GM12878 (cell line): ENCODE results near the gene GOLGA6D. TPM values are rescaled to one million over a fixed set of nuclear protein-coding genes. Genes with fewer than 3 reads are reported as not detected.
"Not testable (repeated sequence)": the region's sequence is repeated elsewhere in the genome, so short reads cannot be mapped to it uniquely, and the experiment has no call there.

Experiments
- ATAC-seq: fragments of 200-7000 bp; cut with Tn5 transposase; 3 replicates; pipeline ENCODE4 v1.9.1; 2020; ENCODE audit warnings: mild to moderate bottlenecking, moderate library complexity
- BruUV-seq: library from RNA; stranded (reverse); fragments of 400-500 nt; replicated peaks from 2 replicates; lab custom pipeline; 2021; lab: Mats Ljungman, UMichigan
- CTCF ChIA-PET: fragments of 300-600 bp; sonication (Branson Sonifier 250); formaldehyde crosslinking; extraction: SDS; loops from one replicate; lab custom pipeline; 2021; ENCODE audit warnings: inconsistent platforms; lab: Yijun Ruan, JAX
- POLR2A ChIA-PET: fragments of 350-600 bp; formaldehyde crosslinking; extraction: SDS; loops from one replicate; lab custom pipeline; 2021; ENCODE audit warnings: inconsistent platforms; lab: Charles Lee
- RAD21 ChIA-PET: fragments of 300-600 bp; sonication (Branson Sonifier 250); formaldehyde crosslinking; loops from one replicate; lab custom pipeline; 2023; ENCODE audit warnings: antibody characterized with exemption; ENCODE audit not compliant: unreplicated experiment; lab: Charles Lee
- SMC1A ChIA-PET: fragments of 300-600 bp; sonication (Branson Sonifier 250); formaldehyde crosslinking; loops from one replicate; lab custom pipeline; 2023; ENCODE audit not compliant: unreplicated experiment, uncharacterized antibody; lab: Charles Lee
- DNase-seq: peaks from one replicate; pipeline ENCODE4 v3.0.0-alpha.2; 2011; ENCODE audit warnings: low read depth, low spot score
- FAIRE-seq: peaks from 3 replicates; lab custom pipeline; 2011; peaks lifted over from hg19 to GRCh38; lab: Jason Lieb, UNC
- H2AFZ ChIP-seq: 2 replicates; pipeline ENCODE4 v1.6.0; 2011; ENCODE audit warnings: low read depth, low read length, control low read depth; ENCODE audit not compliant: control insufficient read depth
- H3K27ac ChIP-seq: 2 replicates; pipeline ENCODE4 v1.5.1; 2011; ENCODE audit warnings: control low read depth; ENCODE audit not compliant: control insufficient read depth, insufficient read depth
- H3K27me3 ChIP-seq, 2 experiments: replicated peaks in 1 of 2; 2 replicates each; pipeline versions ENCODE4 v1.6.0 to v1.6.1; 2011; ENCODE audit warnings: low read length in 1 of 2; ENCODE audit not compliant: control insufficient read depth in 2 of 2, insufficient read depth in 2 of 2
- H3K36me3 ChIP-seq, 2 experiments: 2 replicates each; pipeline ENCODE4 v1.5.1; 2011; ENCODE audit warnings: low read length in 1 of 2; ENCODE audit not compliant: control insufficient read depth in 2 of 2, insufficient read depth in 2 of 2
- H3K4me1 ChIP-seq: 2 replicates; pipeline ENCODE4 v1.6.1; 2011; ENCODE audit warnings: mild to moderate bottlenecking, low read length, moderate library complexity, mixed read lengths; ENCODE audit not compliant: control insufficient read depth, insufficient read depth
- H3K4me2 ChIP-seq: 2 replicates; pipeline ENCODE4 v1.6.0; 2011; ENCODE audit warnings: control low read depth; ENCODE audit not compliant: control insufficient read depth, insufficient read depth
- H3K4me3 ChIP-seq: fragments of 200-600 bp; sonication (generic); 2 replicates; pipeline ENCODE4 v1.5.1; 2016
- H3K79me2 ChIP-seq: 2 replicates; pipeline ENCODE4 v1.6.0; 2011; ENCODE audit warnings: low read length; ENCODE audit not compliant: control insufficient read depth, insufficient read depth
- H3K9ac ChIP-seq: 2 replicates; pipeline ENCODE4 v1.8.0; 2011; ENCODE audit warnings: low read length, control low read depth, mixed read lengths; ENCODE audit not compliant: control insufficient read depth, insufficient read depth
- H3K9me3 ChIP-seq: replicated peaks from 3 replicates; pipeline ENCODE4 v1.5.1; 2011; ENCODE audit warnings: mild to moderate bottlenecking, low read length; ENCODE audit not compliant: control insufficient read depth, insufficient read depth
- H4K20me1 ChIP-seq: 2 replicates; pipeline ENCODE4 v1.6.0; 2011; ENCODE audit not compliant: control insufficient read depth, insufficient read depth
- WGBS: methylation state at CpG from one replicate; pipeline ENCODE4 v1.1.6; 2016; ENCODE audit warnings: low lambda C conversion rate; ENCODE audit not compliant: insufficient replicate concordance, insufficient coverage; ENCODE audit errors: missing lambda C conversion rate; 5-methylcytosine and 5-hydroxymethylcytosine counted together
- in situ Hi-C: fragments of 300-500 bp; cut with MboI; formaldehyde crosslinking; loops from 9 replicates; pipeline ENCODE4 v1.14.3; 2018; ENCODE audit warnings: mixed read lengths
- intact Hi-C: fragments of 100-400 bp; cut with micrococcal nuclease; formaldehyde crosslinking; loops from one replicate; pipeline ENCODE4 v1.14.2; 2022; ENCODE audit not compliant: unreplicated experiment
- polyA plus RNA-seq, 11 experiments: library from polyadenylated mRNA; depleted of rRNA in 4 of 11; unstranded in 6 of 11; stranded (reverse) in 5 of 11; fragments of >200 nt; fragmentation: Nextera tagmentation in 4 of 11; fragmentation: Illumina TruSeq in 1 of 11; extraction: Ambion mirVana in 4 of 11; extraction: Trizol in 1 of 11; gene quantifications; 1 replicate in 1 of 11; 2 replicates in 10 of 11; pipeline versions ENCODE4 v1.2.1 to v1.2.3, GENCODE V29; 2011 to 2016; ENCODE audit warnings: inconsistent platforms in 2 of 11, missing spikeins in 2 of 11, low read depth in 1 of 11
- total RNA-seq, 4 experiments: library from RNA; depleted of rRNA in 3 of 4; stranded (reverse); fragments of >200 nt in 3 of 4; fragmentation: Illumina TruSeq in 1 of 4; extraction: Trizol in 1 of 4; gene quantifications; 2 replicates each; pipeline versions ENCODE4 v1.2.1 to v1.2.3, GENCODE V29; 2013 to 2021

GOLGA6D gene
- total and polyA plus RNA-seq, 10 of the 15 experiments (the other 5 are each of a cell fraction or from before 2014, with no cell fraction given) = not detected

- H3K27me3 ChIP-seq, POLR2A ChIA-PET, BruUV-seq, H3K4me3 ChIP-seq, CTCF ChIA-PET, H3K27ac ChIP-seq, intact Hi-C loops, in situ Hi-C loops, ATAC-seq, RAD21 ChIA-PET, H3K9ac ChIP-seq, H3K79me2 ChIP-seq, H4K20me1 ChIP-seq, H3K4me1 ChIP-seq, DNase-seq, H2AFZ ChIP-seq, H3K36me3 ChIP-seq, H3K4me2 ChIP-seq, FAIRE-seq, H3K9me3 ChIP-seq, SMC1A ChIA-PET: not testable (repeated sequence)
- WGBS = 40% methylated on average over 1 of the region's 1 CpG
Measured at GRCh38 chr15:75245741-75246140, 36.9 kb upstream of the GOLGA6D start.

GRCh38 chr15:75248991-75249390 lies 33.6 kb upstream of the GOLGA6D start:
- H3K27ac ChIP-seq, ATAC-seq, H4K20me1 ChIP-seq, H3K4me3 ChIP-seq, H3K79me2 ChIP-seq, FAIRE-seq, H3K9me3 ChIP-seq, BruUV-seq, H3K27me3 ChIP-seq, in situ Hi-C loops, H3K4me1 ChIP-seq, H3K9ac ChIP-seq, RAD21 ChIA-PET, POLR2A ChIA-PET, H3K36me3 ChIP-seq, DNase-seq, H2AFZ ChIP-seq, intact Hi-C loops, H3K4me2 ChIP-seq: not testable (repeated sequence)
- WGBS = 62% methylated on average over 6 of the region's 6 CpGs
- ChIA-PET SMC1A (interaction anchor here (1.0 kb wide), 2 partner anchors 45 to 220 kb away, joined by 3 read pairs; no protein-coding TSS in a partner anchor), CTCF (interaction anchor here (1.2 kb wide), 1 partner anchor 118 kb away, joined by 3 read pairs; no protein-coding TSS in a partner anchor)
